DOHH2 (cell line): ENCODE results near the gene SH3BP5.

ENCODE experiments used
- H3F3A ChIP-seq: fragments of 200-600 bp; sonication (generic), shearing (Covaris generic); 2 replicates; pipeline ENCODE4 v1.6.0; 2016; ENCODE audit warnings: antibody characterized with exemption, mild to moderate bottlenecking; ENCODE audit not compliant: control insufficient read depth, insufficient read depth
- H3K27ac ChIP-seq: fragments of 200-600 bp; sonication (generic); 2 replicates; pipeline ENCODE4 v1.5.1; 2014; ENCODE audit warnings: low read depth, mild to moderate bottlenecking, low read length, moderate library complexity
- H3K27me3 ChIP-seq: fragments of 200-600 bp; sonication (generic); 2 replicates; pipeline ENCODE4 v1.6.1; 2014; ENCODE audit warnings: mild to moderate bottlenecking, low read length, mixed read lengths; ENCODE audit not compliant: control insufficient read depth
- H3K36me3 ChIP-seq: fragments of 200-600 bp; sonication (generic); 2 replicates; pipeline ENCODE4 v1.6.1; 2014; ENCODE audit warnings: mild to moderate bottlenecking, low read length, moderate library complexity, mixed read lengths; ENCODE audit not compliant: control insufficient read depth
- H3K4me1 ChIP-seq: fragments of 200-600 bp; sonication (generic); 2 replicates; pipeline ENCODE4 v1.6.1; 2014; ENCODE audit warnings: mild to moderate bottlenecking, low read length, mixed read lengths; ENCODE audit not compliant: control insufficient read depth
- H3K4me2 ChIP-seq: fragments of 200-600 bp; sonication (generic); 2 replicates; pipeline ENCODE4 v1.6.0; 2014; ENCODE audit warnings: mild to moderate bottlenecking, low read length, moderate library complexity
- H3K4me3 ChIP-seq: fragments of 200-600 bp; sonication (generic); 2 replicates; pipeline ENCODE4 v1.5.1; 2014; ENCODE audit warnings: mild to moderate bottlenecking, low read length, mixed read lengths
- H3K79me2 ChIP-seq: fragments of 200-600 bp; sonication (generic); 2 replicates; pipeline ENCODE4 v1.6.1; 2014; ENCODE audit warnings: mild to moderate bottlenecking, low read length, mixed read lengths; ENCODE audit not compliant: control insufficient read depth
- H3K9me2 ChIP-seq: fragments of 200-600 bp; sonication (generic); replicated peaks from 2 replicates; pipeline ENCODE4 v1.6.1; 2014; ENCODE audit warnings: mild to moderate bottlenecking, low read length, mixed read lengths; ENCODE audit not compliant: control insufficient read depth
- H3K9me3 ChIP-seq: fragments of 200-600 bp; sonication (generic); 2 replicates; pipeline ENCODE4 v1.6.1; 2014; ENCODE audit warnings: antibody characterized with exemption, low read length, mixed read lengths; ENCODE audit not compliant: control insufficient read depth, insufficient read depth
- H4K20me1 ChIP-seq: fragments of 200-600 bp; sonication (generic); 2 replicates; pipeline ENCODE4 v1.6.0; 2014; ENCODE audit warnings: low read depth, mild to moderate bottlenecking, antibody characterized with exemption, low read length, moderate library complexity; ENCODE audit not compliant: control insufficient read depth, insufficient read depth
- CTCF ChIP-seq: fragments of 200-600 bp; sonication (generic); IDR thresholded peaks from one replicate; pipeline ENCODE4 v1.5.1; 2014; ENCODE audit warnings: antibody characterized with exemption, mild to moderate bottlenecking, low read depth, low read length; ENCODE audit not compliant: poor library complexity, severe bottlenecking
- EZH2phosphoT487 ChIP-seq: fragments of 200-600 bp; sonication (generic); IDR thresholded peaks from 2 replicates; pipeline ENCODE4 v1.6.1; 2017; ENCODE audit warnings: borderline replicate concordance, mild to moderate bottlenecking, antibody characterized with exemption, low read length, moderate library complexity, mixed read lengths

SH3BP5 gene

GRCh38 chr3:15319136-15319535 is 13.2 kb downstream of the SH3BP5 start:
- Histone ChIP-seq H3K36me3 (peaks cover under 1% of the 10 kb centered on the region), H3K27me3 (no peaks in the 10 kb centered on the region), H3K4me2 (no peak overlapping the region), H3K27ac (no peak overlapping the region), H3K4me1 (peaks cover 17% of the 10 kb centered on the region), H3K9me2 (no peaks in the 10 kb centered on the region), H4K20me1 (peaks cover 3% of the 10 kb centered on the region; the same call in 1 of the 2 replicates), H3K9me3 (no peaks in the 10 kb centered on the region), H3F3A (no peaks in the 10 kb centered on the region), H3K79me2 (peaks cover 89% of the 10 kb centered on the region), H3K4me3 (no peak overlapping the region)
- TF ChIP-seq EZH2phosphoT487 = no peak
- TF ChIP-seq CTCF = no peak

GRCh38 chr3:15318661-15319060 is 13.7 kb downstream of the SH3BP5 start:
- H3K27me3 ChIP-seq = no peaks in the 10 kb centered on the region
- H4K20me1 ChIP-seq = peaks cover 3% of the 10 kb centered on the region; the same call in 1 of the 2 replicates
- H3K4me3 ChIP-seq = no peak overlapping the region
- H3K79me2 ChIP-seq = peaks cover 86% of the 10 kb centered on the region
- no peaks in the 10 kb centered on the region; the same call in none of the 2 replicates for H3K36me3 ChIP-seq
- no peak overlapping the region for H3K27ac ChIP-seq
- no peak overlapping the region for H3K4me2 ChIP-seq
- H3K9me2 ChIP-seq = no peaks in the 10 kb centered on the region
- no peaks in the 10 kb centered on the region for H3K9me3 ChIP-seq
- TF ChIP-seq CTCF (no peak), EZH2phosphoT487 (no peak)
- H3F3A ChIP-seq = no peaks in the 10 kb centered on the region
- H3K4me1 ChIP-seq = peaks cover 17% of the 10 kb centered on the region

- H3K27ac ChIP-seq = no peak overlapping the region
- H3K36me3 ChIP-seq = peaks cover 3% of the 10 kb centered on the region
- H3K79me2 ChIP-seq = peaks cover 77% of the 10 kb centered on the region
- H3F3A ChIP-seq = no peaks in the 10 kb centered on the region
- no peak overlapping the region for H3K4me3 ChIP-seq
- H3K4me1 ChIP-seq = peaks cover 17% of the 10 kb centered on the region
- no peaks in the 10 kb centered on the region for H3K9me3 ChIP-seq
- no peak overlapping the region for H3K4me2 ChIP-seq
- H4K20me1 ChIP-seq = peaks cover 3% of the 10 kb centered on the region; the same call in 1 of the 2 replicates
- no peaks in the 10 kb centered on the region for H3K27me3 ChIP-seq
- TF ChIP-seq EZH2phosphoT487 (no peak), CTCF (no peak)
- no peaks in the 10 kb centered on the region for H3K9me2 ChIP-seq
Observed at GRCh38 chr3:15316998-15317435, 15.4 kb downstream of the SH3BP5 start.
